Panc1 (cell line): ENCODE results near the gene VARS1. TPM values are rescaled to one million over a fixed set of nuclear protein-coding genes. Genes with fewer than 3 reads are reported as not detected.

ENCODE experiments used
- ATAC-seq: fragments of 200-7000 bp; cut with Tn5 transposase; 2 replicates; pipeline ENCODE4 v1.9.1; 2020; ENCODE audit warnings: mild to moderate bottlenecking, moderate library complexity
- BruUV-seq: library from RNA; stranded (reverse); fragments of 400-500 nt; replicated peaks from 2 replicates; lab custom pipeline; 2021; lab: Mats Ljungman, UMichigan
- CTCF ChIA-PET: fragments of 300-600 bp; sonication (Branson Sonifier 250); formaldehyde crosslinking; loops from one replicate; lab custom pipeline; 2022; ENCODE audit warnings: antibody characterized with exemption; lab: Charles Lee
- POLR2A ChIA-PET: fragments of 300-600 bp; sonication (Branson Sonifier 250); formaldehyde crosslinking; loops from one replicate; lab custom pipeline; 2022; ENCODE audit warnings: antibody characterized with exemption; lab: Charles Lee
- DNase-seq: peaks from one replicate; pipeline ENCODE4 v3.0.0-alpha.2; 2010; ENCODE audit warnings: low read depth, low spot score
- H3K27ac ChIP-seq: 2 replicates; pipeline ENCODE4 v1.5.1; 2011; ENCODE audit warnings: mild to moderate bottlenecking, low read length, inconsistent platforms
- H3K27me3 ChIP-seq: fragments of 200-500 bp; sonication (Bioruptor generic); 2 replicates; pipeline ENCODE4 v1.6.0; 2014; ENCODE audit warnings: low read length, inconsistent platforms; ENCODE audit not compliant: control insufficient read depth, insufficient read depth
- H3K36me3 ChIP-seq: fragments of 200-500 bp; sonication (Bioruptor generic); 2 replicates; pipeline ENCODE4 v1.5.1; 2014; ENCODE audit warnings: inconsistent platforms, mild to moderate bottlenecking, low read length, moderate library complexity; ENCODE audit not compliant: control insufficient read depth, insufficient read depth
- H3K4me1 ChIP-seq: 2 replicates; pipeline ENCODE4 v1.5.1; 2011; ENCODE audit warnings: inconsistent platforms, mild to moderate bottlenecking, low read length, moderate library complexity; ENCODE audit not compliant: control insufficient read depth, insufficient read depth
- H3K4me3 ChIP-seq, 2 experiments: 2 replicates each; pipeline ENCODE4 v1.5.1; 2011 to 2012; ENCODE audit warnings: low read depth in 2 of 2, low read length in 2 of 2, mild to moderate bottlenecking in 2 of 2, inconsistent platforms in 1 of 2, moderate library complexity in 1 of 2
- H3K9me3 ChIP-seq: fragments of 200-500 bp; sonication (Bioruptor generic); 2 replicates; pipeline ENCODE4 v1.5.1; 2014; ENCODE audit warnings: low read depth, mild to moderate bottlenecking, inconsistent platforms, low read length, moderate library complexity; ENCODE audit not compliant: control insufficient read depth, insufficient read depth
- CTCF ChIP-seq: fragments of 450-650 bp; IDR thresholded peaks from 2 replicates; pipeline ENCODE4 v1.5.1; 2017; ENCODE audit warnings: mild to moderate bottlenecking
- POLR2AphosphoS5 ChIP-seq: IDR thresholded peaks from 2 replicates; pipeline ENCODE4 v1.6.1; 2012; ENCODE audit warnings: mild to moderate bottlenecking, low read depth, low read length, moderate library complexity
- REST ChIP-seq, 2 experiments: IDR thresholded peaks; 2 replicates each; pipeline ENCODE4 v1.6.1; 2011 to 2012; ENCODE audit warnings: low read depth in 2 of 2, control low read depth in 1 of 2, low read length in 1 of 2, mild to moderate bottlenecking in 1 of 2, moderate library complexity in 1 of 2; ENCODE audit not compliant: insufficient read depth in 1 of 2
- SIN3A ChIP-seq: IDR thresholded peaks from 2 replicates; pipeline ENCODE4 v1.6.1; 2012; ENCODE audit warnings: low read depth, mild to moderate bottlenecking, low read length, moderate library complexity, borderline replicate concordance; ENCODE audit not compliant: insufficient read depth
- TCF7L2 ChIP-seq: IDR thresholded peaks from 2 replicates; pipeline ENCODE4 v1.6.1; 2011; ENCODE audit warnings: mild to moderate bottlenecking, low read depth, low read length, inconsistent platforms
- in situ Hi-C: cut with HindIII; loops from 2 replicates; pipeline ENCODE4 v1.10.0; 2016; ENCODE audit warnings: low sequenced_read_pairs, low pct_unique_long_range_greater_than_20kb
- intact Hi-C: fragments of 100-400 bp; cut with micrococcal nuclease; formaldehyde crosslinking; loops from one replicate; pipeline ENCODE4 v1.10.0; 2022; ENCODE audit not compliant: unreplicated experiment
- total RNA-seq: library from RNA; stranded (reverse); gene quantifications from one replicate; pipeline ENCODE4 v1.2.1, GENCODE V29; 2021; ENCODE audit not compliant: unreplicated experiment

The VARS1 gene
- total RNA-seq, 1 experiment from 2014 or later = 229 TPM

- CTCF ChIA-PET = interaction anchor here (0.6 to 1.2 kb wide), 3 partner anchors 16 to 192 kb away, joined by 3 to 7 read pairs (median 5); no protein-coding TSS in a partner anchor
- peak overlapping the region; percentile 42 for H3K27ac ChIP-seq
- in situ Hi-C loops = no loop called here
- H3K9me3 ChIP-seq = no peaks in the 10 kb centered on the region
- peaks cover 31% of the 10 kb centered on the region for H3K4me1 ChIP-seq
- no peak for DNase-seq
- intact Hi-C loops = loop anchor here (10.0 kb wide), 1 partner anchor 50 kb away; the partner anchor contains the start of gene HSPA1B
- POLR2A ChIA-PET = interaction anchor here (0.5 to 0.7 kb wide), 4 partner anchors 60 to 1543 kb away, joined by 3 to 8 read pairs (median 4); partner anchors contain the start of gene DXO
- BruUV-seq = no TSS peak
- ATAC-seq = peak; percentile 28; the same call in 1 of the 2 replicates
- no peak overlapping the region for H3K4me3 ChIP-seq
- H3K36me3 ChIP-seq = no peaks in the 10 kb centered on the region
- H3K27me3 ChIP-seq = no peaks in the 10 kb centered on the region
- TF ChIP-seq CTCF (no peak), TCF7L2 (no peak), REST (IDR thresholded peaks at IDR 0.05; ENCODE audit: insufficient read depth in 1 of 2, low read depth in 2 of 2, low read length in 1 of 2) (no peak)
These were observed 20.4 kb downstream of the VARS1 start for GRCh38 chr6:31775184-31775583.

GRCh38 chr6:31771992-31772358, 23.6 kb downstream of the VARS1 start:
- no TSS peak for BruUV-seq
- in situ Hi-C loops (no loop called here), intact Hi-C loops (loop anchor here (5.0 to 10.0 kb wide), 2 partner anchors 53 to 90 kb away; partner anchors contain the start of genes HSPA1B and LY6G5C)
- no peaks in the 10 kb centered on the region for H3K9me3 ChIP-seq
- no peaks in the 10 kb centered on the region for H3K27me3 ChIP-seq
- H3K36me3 ChIP-seq = no peaks in the 10 kb centered on the region
- DNase-seq (no peak), ATAC-seq (no peak)
- no peak overlapping the region for H3K27ac ChIP-seq
- CTCF ChIA-PET = interaction anchor here (0.6 to 1.4 kb wide), 2 partner anchors 19 to 34 kb away, joined by 6 read pairs; partner anchors contain the start of gene LSM2
- POLR2A ChIA-PET = no interaction called here
- H3K4me3 ChIP-seq = no peak overlapping the region
- TF ChIP-seq CTCF (no peak), POLR2AphosphoS5 (no peak), TCF7L2 (no peak), SIN3A (no peak), REST (IDR thresholded peaks at IDR 0.05; ENCODE audit: insufficient read depth in 1 of 2, low read depth in 2 of 2, low read length in 1 of 2) (no peak)
- peaks cover 20% of the 10 kb centered on the region for H3K4me1 ChIP-seq
